Panc1 (cell line): Measurements from ENCODE around the gene PRKG1. TPM values are rescaled to one million over a fixed set of nuclear protein-coding genes. Genes with fewer than 3 reads are reported as not detected.

ENCODE experiments used
- ATAC-seq: fragments of 200-7000 bp; cut with Tn5 transposase; 2 replicates; pipeline ENCODE4 v1.9.1; 2020; ENCODE audit warnings: mild to moderate bottlenecking, moderate library complexity
- BruUV-seq: library from RNA; stranded (reverse); fragments of 400-500 nt; replicated peaks from 2 replicates; lab custom pipeline; 2021; lab: Mats Ljungman, UMichigan
- CTCF ChIA-PET: fragments of 300-600 bp; sonication (Branson Sonifier 250); formaldehyde crosslinking; loops from one replicate; lab custom pipeline; 2022; ENCODE audit warnings: antibody characterized with exemption; lab: Charles Lee
- POLR2A ChIA-PET: fragments of 300-600 bp; sonication (Branson Sonifier 250); formaldehyde crosslinking; loops from one replicate; lab custom pipeline; 2022; ENCODE audit warnings: antibody characterized with exemption; lab: Charles Lee
- DNase-seq: peaks from one replicate; pipeline ENCODE4 v3.0.0-alpha.2; 2010; ENCODE audit warnings: low read depth, low spot score
- H3K27ac ChIP-seq: 2 replicates; pipeline ENCODE4 v1.5.1; 2011; ENCODE audit warnings: mild to moderate bottlenecking, low read length, inconsistent platforms
- H3K27me3 ChIP-seq: fragments of 200-500 bp; sonication (Bioruptor generic); 2 replicates; pipeline ENCODE4 v1.6.0; 2014; ENCODE audit warnings: low read length, inconsistent platforms; ENCODE audit not compliant: control insufficient read depth, insufficient read depth
- H3K36me3 ChIP-seq: fragments of 200-500 bp; sonication (Bioruptor generic); 2 replicates; pipeline ENCODE4 v1.5.1; 2014; ENCODE audit warnings: inconsistent platforms, mild to moderate bottlenecking, low read length, moderate library complexity; ENCODE audit not compliant: control insufficient read depth, insufficient read depth
- H3K4me1 ChIP-seq: 2 replicates; pipeline ENCODE4 v1.5.1; 2011; ENCODE audit warnings: inconsistent platforms, mild to moderate bottlenecking, low read length, moderate library complexity; ENCODE audit not compliant: control insufficient read depth, insufficient read depth
- H3K4me3 ChIP-seq, 2 experiments: 2 replicates each; pipeline ENCODE4 v1.5.1; 2011 to 2012; ENCODE audit warnings: low read depth in 2 of 2, low read length in 2 of 2, mild to moderate bottlenecking in 2 of 2, inconsistent platforms in 1 of 2, moderate library complexity in 1 of 2
- H3K9me3 ChIP-seq: fragments of 200-500 bp; sonication (Bioruptor generic); 2 replicates; pipeline ENCODE4 v1.5.1; 2014; ENCODE audit warnings: low read depth, mild to moderate bottlenecking, inconsistent platforms, low read length, moderate library complexity; ENCODE audit not compliant: control insufficient read depth, insufficient read depth
- POLR2AphosphoS5 ChIP-seq: IDR thresholded peaks from 2 replicates; pipeline ENCODE4 v1.6.1; 2012; ENCODE audit warnings: mild to moderate bottlenecking, low read depth, low read length, moderate library complexity
- SIN3A ChIP-seq: IDR thresholded peaks from 2 replicates; pipeline ENCODE4 v1.6.1; 2012; ENCODE audit warnings: low read depth, mild to moderate bottlenecking, low read length, moderate library complexity, borderline replicate concordance; ENCODE audit not compliant: insufficient read depth
- TCF7L2 ChIP-seq: IDR thresholded peaks from 2 replicates; pipeline ENCODE4 v1.6.1; 2011; ENCODE audit warnings: mild to moderate bottlenecking, low read depth, low read length, inconsistent platforms
- in situ Hi-C: cut with HindIII; loops from 2 replicates; pipeline ENCODE4 v1.10.0; 2016; ENCODE audit warnings: low sequenced_read_pairs, low pct_unique_long_range_greater_than_20kb
- intact Hi-C: fragments of 100-400 bp; cut with micrococcal nuclease; formaldehyde crosslinking; loops from one replicate; pipeline ENCODE4 v1.10.0; 2022; ENCODE audit not compliant: unreplicated experiment
- total RNA-seq: library from RNA; stranded (reverse); gene quantifications from one replicate; pipeline ENCODE4 v1.2.1, GENCODE V29; 2021; ENCODE audit not compliant: unreplicated experiment
- TF ChIP-seq, protein P1 (sequence below): fragments of 450-650 bp; IDR thresholded peaks from 2 replicates; pipeline ENCODE4 v1.5.1; 2017; ENCODE audit warnings: mild to moderate bottlenecking
- TF ChIP-seq, protein P2 (sequence below), 2 experiments: IDR thresholded peaks; 2 replicates each; pipeline ENCODE4 v1.6.1; 2011 to 2012; ENCODE audit warnings: low read depth in 2 of 2, control low read depth in 1 of 2, low read length in 1 of 2, mild to moderate bottlenecking in 1 of 2, moderate library complexity in 1 of 2; ENCODE audit not compliant: insufficient read depth in 1 of 2

The PRKG1 gene
- total RNA-seq, 1 experiment from 2014 or later, result 0.92 TPM

GRCh38 chr10:51239006-51239405, 164.7 kb downstream of the PRKG1 start:
- no peaks in the 10 kb centered on the region for H3K36me3 ChIP-seq
- ChIA-PET POLR2A (interaction anchor here (0.6 kb wide), 1 partner anchor 208 kb away, joined by 3 read pairs; no protein-coding TSS in a partner anchor), CTCF (no interaction called here)
- no peaks in the 10 kb centered on the region for H3K27me3 ChIP-seq
- intact Hi-C loops (no loop called here), in situ Hi-C loops (no loop called here)
- H3K4me3 ChIP-seq, result no peak overlapping the region
- TF ChIP-seq, protein P1, sequence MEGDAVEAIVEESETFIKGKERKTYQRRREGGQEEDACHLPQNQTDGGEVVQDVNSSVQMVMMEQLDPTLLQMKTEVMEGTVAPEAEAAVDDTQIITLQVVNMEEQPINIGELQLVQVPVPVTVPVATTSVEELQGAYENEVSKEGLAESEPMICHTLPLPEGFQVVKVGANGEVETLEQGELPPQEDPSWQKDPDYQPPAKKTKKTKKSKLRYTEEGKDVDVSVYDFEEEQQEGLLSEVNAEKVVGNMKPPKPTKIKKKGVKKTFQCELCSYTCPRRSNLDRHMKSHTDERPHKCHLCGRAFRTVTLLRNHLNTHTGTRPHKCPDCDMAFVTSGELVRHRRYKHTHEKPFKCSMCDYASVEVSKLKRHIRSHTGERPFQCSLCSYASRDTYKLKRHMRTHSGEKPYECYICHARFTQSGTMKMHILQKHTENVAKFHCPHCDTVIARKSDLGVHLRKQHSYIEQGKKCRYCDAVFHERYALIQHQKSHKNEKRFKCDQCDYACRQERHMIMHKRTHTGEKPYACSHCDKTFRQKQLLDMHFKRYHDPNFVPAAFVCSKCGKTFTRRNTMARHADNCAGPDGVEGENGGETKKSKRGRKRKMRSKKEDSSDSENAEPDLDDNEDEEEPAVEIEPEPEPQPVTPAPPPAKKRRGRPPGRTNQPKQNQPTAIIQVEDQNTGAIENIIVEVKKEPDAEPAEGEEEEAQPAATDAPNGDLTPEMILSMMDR, result no peak
- TF ChIP-seq TCF7L2, result no peak
- TF ChIP-seq SIN3A, result no peak
- TF ChIP-seq, protein P2, sequence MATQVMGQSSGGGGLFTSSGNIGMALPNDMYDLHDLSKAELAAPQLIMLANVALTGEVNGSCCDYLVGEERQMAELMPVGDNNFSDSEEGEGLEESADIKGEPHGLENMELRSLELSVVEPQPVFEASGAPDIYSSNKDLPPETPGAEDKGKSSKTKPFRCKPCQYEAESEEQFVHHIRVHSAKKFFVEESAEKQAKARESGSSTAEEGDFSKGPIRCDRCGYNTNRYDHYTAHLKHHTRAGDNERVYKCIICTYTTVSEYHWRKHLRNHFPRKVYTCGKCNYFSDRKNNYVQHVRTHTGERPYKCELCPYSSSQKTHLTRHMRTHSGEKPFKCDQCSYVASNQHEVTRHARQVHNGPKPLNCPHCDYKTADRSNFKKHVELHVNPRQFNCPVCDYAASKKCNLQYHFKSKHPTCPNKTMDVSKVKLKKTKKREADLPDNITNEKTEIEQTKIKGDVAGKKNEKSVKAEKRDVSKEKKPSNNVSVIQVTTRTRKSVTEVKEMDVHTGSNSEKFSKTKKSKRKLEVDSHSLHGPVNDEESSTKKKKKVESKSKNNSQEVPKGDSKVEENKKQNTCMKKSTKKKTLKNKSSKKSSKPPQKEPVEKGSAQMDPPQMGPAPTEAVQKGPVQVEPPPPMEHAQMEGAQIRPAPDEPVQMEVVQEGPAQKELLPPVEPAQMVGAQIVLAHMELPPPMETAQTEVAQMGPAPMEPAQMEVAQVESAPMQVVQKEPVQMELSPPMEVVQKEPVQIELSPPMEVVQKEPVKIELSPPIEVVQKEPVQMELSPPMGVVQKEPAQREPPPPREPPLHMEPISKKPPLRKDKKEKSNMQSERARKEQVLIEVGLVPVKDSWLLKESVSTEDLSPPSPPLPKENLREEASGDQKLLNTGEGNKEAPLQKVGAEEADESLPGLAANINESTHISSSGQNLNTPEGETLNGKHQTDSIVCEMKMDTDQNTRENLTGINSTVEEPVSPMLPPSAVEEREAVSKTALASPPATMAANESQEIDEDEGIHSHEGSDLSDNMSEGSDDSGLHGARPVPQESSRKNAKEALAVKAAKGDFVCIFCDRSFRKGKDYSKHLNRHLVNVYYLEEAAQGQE (IDR thresholded peaks at IDR 0.05; ENCODE audit: insufficient read depth in 1 of 2, low read depth in 2 of 2, low read length in 1 of 2), result no peak
- no peak for TF ChIP-seq POLR2AphosphoS5
- no peak for ATAC-seq
- no TSS peak for BruUV-seq
- H3K27ac ChIP-seq, result no peak overlapping the region
- DNase-seq, result no peak
- 0 out of 2 replicates have a peak, but pooled peaks cover 3% of the 10 kb centered on the region for H3K4me1 ChIP-seq
- H3K9me3 ChIP-seq, result no peaks in the 10 kb centered on the region

DNA sequence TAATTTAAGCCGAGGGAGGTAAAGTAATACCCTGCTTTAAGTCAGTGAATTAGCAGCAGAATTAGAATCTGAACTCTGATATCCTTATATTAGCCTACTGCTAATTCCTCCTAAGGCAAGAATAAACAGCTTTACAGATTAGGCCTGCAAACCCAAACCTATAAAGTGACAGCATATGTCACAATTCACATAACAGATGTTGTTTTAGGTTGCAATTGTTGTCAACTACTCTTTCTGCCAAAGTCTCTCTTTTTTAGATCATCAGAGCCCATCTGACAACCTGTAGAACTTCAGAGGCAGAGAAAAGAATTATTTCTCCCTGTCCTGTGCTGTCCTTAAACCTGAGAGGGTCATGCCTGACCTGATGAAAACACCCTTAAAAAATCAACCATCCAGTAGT, 167.2 kb downstream of the PRKG1 start:
- Histone ChIP-seq H3K4me3 (no peak overlapping the region), H3K27me3 (no peaks in the 10 kb centered on the region), H3K9me3 (no peaks in the 10 kb centered on the region), H3K4me1 (peaks cover 5% of the 10 kb centered on the region; the same call in 1 of the 2 replicates), H3K36me3 (no peaks in the 10 kb centered on the region), H3K27ac (no peak overlapping the region)
- in situ Hi-C loops (no loop called here), intact Hi-C loops (loop anchor here (10.0 kb wide), 1 partner anchor 147 kb away; no protein-coding TSS in a partner anchor)
- CTCF ChIA-PET, result no interaction called here
- BruUV-seq, result no TSS peak
- POLR2A ChIA-PET, result interaction anchor here (0.7 kb wide), 1 partner anchor 68 kb away, joined by 4 read pairs; no protein-coding TSS in a partner anchor
- TF ChIP-seq, protein P2 (IDR thresholded peaks at IDR 0.05; ENCODE audit: insufficient read depth in 1 of 2, low read depth in 2 of 2, low read length in 1 of 2), result no peak
- TF ChIP-seq POLR2AphosphoS5 (no peak), SIN3A (no peak), TCF7L2 (no peak)
- TF ChIP-seq, protein P1, result no peak
- ATAC-seq (no peak), DNase-seq (no peak)
